GM12878 (cell line): ENCODE measurements around the gene IDS. TPM values are rescaled to one million over a fixed set of nuclear protein-coding genes. Genes with fewer than 3 reads are reported as not detected.

Source experiments
- ATAC-seq: fragments of 200-7000 bp; cut with Tn5 transposase; 3 replicates; pipeline ENCODE4 v1.9.1; 2020; ENCODE audit warnings: mild to moderate bottlenecking, moderate library complexity
- BruUV-seq: library from RNA; stranded (reverse); fragments of 400-500 nt; replicated peaks from 2 replicates; lab custom pipeline; 2021; lab: Mats Ljungman, UMichigan
- CTCF ChIA-PET: fragments of 300-600 bp; sonication (Branson Sonifier 250); formaldehyde crosslinking; extraction: SDS; loops from one replicate; lab custom pipeline; 2021; ENCODE audit warnings: inconsistent platforms; lab: Yijun Ruan, JAX
- POLR2A ChIA-PET: fragments of 350-600 bp; formaldehyde crosslinking; extraction: SDS; loops from one replicate; lab custom pipeline; 2021; ENCODE audit warnings: inconsistent platforms; lab: Charles Lee
- RAD21 ChIA-PET: fragments of 300-600 bp; sonication (Branson Sonifier 250); formaldehyde crosslinking; loops from one replicate; lab custom pipeline; 2023; ENCODE audit warnings: antibody characterized with exemption; ENCODE audit not compliant: unreplicated experiment; lab: Charles Lee
- SMC1A ChIA-PET: fragments of 300-600 bp; sonication (Branson Sonifier 250); formaldehyde crosslinking; loops from one replicate; lab custom pipeline; 2023; ENCODE audit not compliant: unreplicated experiment, uncharacterized antibody; lab: Charles Lee
- DNase-seq: peaks from one replicate; pipeline ENCODE4 v3.0.0-alpha.2; 2011; ENCODE audit warnings: low read depth, low spot score
- FAIRE-seq: peaks from 3 replicates; lab custom pipeline; 2011; peaks lifted over from hg19 to GRCh38; lab: Jason Lieb, UNC
- H2AFZ ChIP-seq: 2 replicates; pipeline ENCODE4 v1.6.0; 2011; ENCODE audit warnings: low read depth, low read length, control low read depth; ENCODE audit not compliant: control insufficient read depth
- H3K27ac ChIP-seq: 2 replicates; pipeline ENCODE4 v1.5.1; 2011; ENCODE audit warnings: control low read depth; ENCODE audit not compliant: control insufficient read depth, insufficient read depth
- H3K27me3 ChIP-seq, 2 experiments: replicated peaks in 1 of 2; 2 replicates each; pipeline versions ENCODE4 v1.6.0 to v1.6.1; 2011; ENCODE audit warnings: low read length in 1 of 2; ENCODE audit not compliant: control insufficient read depth in 2 of 2, insufficient read depth in 2 of 2
- H3K36me3 ChIP-seq, 2 experiments: 2 replicates each; pipeline ENCODE4 v1.5.1; 2011; ENCODE audit warnings: low read length in 1 of 2; ENCODE audit not compliant: control insufficient read depth in 2 of 2, insufficient read depth in 2 of 2
- H3K4me1 ChIP-seq: 2 replicates; pipeline ENCODE4 v1.6.1; 2011; ENCODE audit warnings: mild to moderate bottlenecking, low read length, moderate library complexity, mixed read lengths; ENCODE audit not compliant: control insufficient read depth, insufficient read depth
- H3K4me2 ChIP-seq: 2 replicates; pipeline ENCODE4 v1.6.0; 2011; ENCODE audit warnings: control low read depth; ENCODE audit not compliant: control insufficient read depth, insufficient read depth
- H3K4me3 ChIP-seq: fragments of 200-600 bp; sonication (generic); 2 replicates; pipeline ENCODE4 v1.5.1; 2016
- H3K79me2 ChIP-seq: 2 replicates; pipeline ENCODE4 v1.6.0; 2011; ENCODE audit warnings: low read length; ENCODE audit not compliant: control insufficient read depth, insufficient read depth
- H3K9ac ChIP-seq: 2 replicates; pipeline ENCODE4 v1.8.0; 2011; ENCODE audit warnings: low read length, control low read depth, mixed read lengths; ENCODE audit not compliant: control insufficient read depth, insufficient read depth
- H3K9me3 ChIP-seq: replicated peaks from 3 replicates; pipeline ENCODE4 v1.5.1; 2011; ENCODE audit warnings: mild to moderate bottlenecking, low read length; ENCODE audit not compliant: control insufficient read depth, insufficient read depth
- H4K20me1 ChIP-seq: 2 replicates; pipeline ENCODE4 v1.6.0; 2011; ENCODE audit not compliant: control insufficient read depth, insufficient read depth
- CEBPZ ChIP-seq: fragments of 150-350 bp; IDR thresholded peaks from 2 replicates; pipeline ENCODE4 v1.6.1; 2016; ENCODE audit warnings: low read depth, low read length
- CHD2 ChIP-seq: IDR thresholded peaks from 2 replicates; pipeline ENCODE4 v1.6.1; 2011; ENCODE audit warnings: low read depth, low read length, improper control_type of control experiment, borderline replicate concordance
- LARP7 ChIP-seq: fragments of 450-650 bp; IDR thresholded peaks from 2 replicates; pipeline ENCODE4 v1.6.1; 2017; ENCODE audit warnings: mild to moderate bottlenecking
- MEF2A ChIP-seq: IDR thresholded peaks from 2 replicates; pipeline ENCODE4 v1.6.1; 2011; ENCODE audit warnings: low read depth, mild to moderate bottlenecking, low read length, moderate library complexity; ENCODE audit not compliant: insufficient read depth
- MEF2B ChIP-seq: fragments of 450-650 bp; IDR thresholded peaks from 2 replicates; pipeline ENCODE4 v1.6.1; 2018; ENCODE audit warnings: mild to moderate bottlenecking, moderate library complexity; ENCODE audit not compliant: partially characterized antibody, poor library complexity, severe bottlenecking
- NR2F1 ChIP-seq: fragments of 450-650 bp; conservative IDR thresholded peaks from 2 replicates; pipeline ENCODE4 v1.6.1; 2017; ENCODE audit warnings: mild to moderate bottlenecking
- NRF1 ChIP-seq: conservative IDR thresholded peaks from 2 replicates; pipeline ENCODE4 v1.6.1; 2011; ENCODE audit warnings: mild to moderate bottlenecking, low read depth, low read length, improper control_type of control experiment
- PKNOX1 ChIP-seq: fragments of 450-650 bp; IDR thresholded peaks from 2 replicates; pipeline ENCODE4 v1.6.1; 2016; ENCODE audit warnings: mild to moderate bottlenecking
- TARDBP ChIP-seq: IDR thresholded peaks from 2 replicates; pipeline ENCODE4 v1.6.1; 2016; ENCODE audit warnings: borderline replicate concordance
- ZBTB11 ChIP-seq: fragments of 450-650 bp; formaldehyde crosslinking; IDR thresholded peaks from 2 replicates; pipeline ENCODE4 v1.5.0; 2022; ENCODE audit warnings: mild to moderate bottlenecking, missing genetic modification characterization
- ZNF384 ChIP-seq: IDR thresholded peaks from 2 replicates; pipeline ENCODE4 v1.6.1; 2012; ENCODE audit warnings: low read depth, mild to moderate bottlenecking, low read length, improper control_type of control experiment, borderline replicate concordance
- ZNF592 ChIP-seq: fragments of 450-650 bp; IDR thresholded peaks from 2 replicates; pipeline ENCODE4 v1.6.1; 2017; ENCODE audit warnings: mild to moderate bottlenecking, moderate library complexity
- in situ Hi-C: fragments of 300-500 bp; cut with MboI; formaldehyde crosslinking; loops from 9 replicates; pipeline ENCODE4 v1.14.3; 2018; ENCODE audit warnings: mixed read lengths
- intact Hi-C: fragments of 100-400 bp; cut with micrococcal nuclease; formaldehyde crosslinking; loops from one replicate; pipeline ENCODE4 v1.14.2; 2022; ENCODE audit not compliant: unreplicated experiment
- polyA plus RNA-seq, 11 experiments: library from polyadenylated mRNA; depleted of rRNA in 4 of 11; unstranded in 6 of 11; stranded (reverse) in 5 of 11; fragments of >200 nt; fragmentation: Nextera tagmentation in 4 of 11; fragmentation: Illumina TruSeq in 1 of 11; extraction: Ambion mirVana in 4 of 11; extraction: Trizol in 1 of 11; gene quantifications; 1 replicate in 1 of 11; 2 replicates in 10 of 11; pipeline versions ENCODE4 v1.2.1 to v1.2.3, GENCODE V29; 2011 to 2016; ENCODE audit warnings: inconsistent platforms in 2 of 11, missing spikeins in 2 of 11, low read depth in 1 of 11
- total RNA-seq, 4 experiments: library from RNA; depleted of rRNA in 3 of 4; stranded (reverse); fragments of >200 nt in 3 of 4; fragmentation: Illumina TruSeq in 1 of 4; extraction: Trizol in 1 of 4; gene quantifications; 2 replicates each; pipeline versions ENCODE4 v1.2.1 to v1.2.3, GENCODE V29; 2013 to 2021

IDS gene
- total and polyA plus RNA-seq, 10 of the 15 experiments (the other 5 are each of a cell fraction or from before 2014, with no cell fraction given): 6.1 to 79.1 (median 51.7) TPM

- Histone ChIP-seq H3K36me3 (no peaks in the 10 kb centered on the region), H3K4me1 (no peaks in the 10 kb centered on the region), H3K27me3 (no peaks in the 10 kb centered on the region; a peak in 1 of 4 replicates), H3K9ac (no peak overlapping the region), H2AFZ (no peak overlapping the region), H3K4me3 (no peak overlapping the region), H3K79me2 (no peaks in the 10 kb centered on the region), H3K9me3 (no peaks in the 10 kb centered on the region), H3K4me2 (no peak overlapping the region), H4K20me1 (no peaks in the 10 kb centered on the region), H3K27ac (no peak overlapping the region)
- POLR2A ChIA-PET: no interaction called here
- no TSS peak for BruUV-seq
- CTCF ChIA-PET: interaction anchor here (1.0 to 6.2 kb wide), 5 partner anchors 11 to 1423 kb away, joined by 3 to 59 read pairs (median 4); no protein-coding TSS in a partner anchor
- RAD21 ChIA-PET: interaction anchor here (1.4 to 3.2 kb wide), 2 partner anchors 186 to 588 kb away, joined by 4 to 13 read pairs; no protein-coding TSS in a partner anchor
- FAIRE-seq (no peak), ATAC-seq (no peak), DNase-seq (no peak)
- SMC1A ChIA-PET: interaction anchor here (1.2 to 1.8 kb wide), 3 partner anchors 9 to 1427 kb away, joined by 4 read pairs; no protein-coding TSS in a partner anchor
- in situ Hi-C loops (loop anchor here (5.0 kb wide), 1 partner anchor 1425 kb away; no protein-coding TSS in a partner anchor), intact Hi-C loops (loop anchor here (10.0 kb wide), 1 partner anchor 588 kb away; no protein-coding TSS in a partner anchor)
- TF ChIP-seq MEF2A (no peak), NR2F1 (no peak), TARDBP (no peak), ZBTB11 (no peak), ZNF384 (no peak), LARP7 (no peak), MEF2B (no peak), ZNF592 (no peak), PKNOX1 (no peak), CEBPZ (no peak), NRF1 (no peak), CHD2 (no peak)
These were observed 32.5 kb downstream of the IDS start for GRCh38 chrX:149472625-149473024.
